ENCODE measurements around the gene CD300LD. TPM values are rescaled to one million over a fixed set of nuclear protein-coding genes. Genes with fewer than 3 reads are reported as not detected.
"Not testable (repeated sequence)": the region's sequence is repeated elsewhere in the genome, so short reads cannot be mapped to it uniquely, and the experiment has no call there.

Gene CD300LD
- total RNA-seq, 4 donors from 2014 or later: not detected

GRCh38 chr17:74578979-74579378 is 13.1 kb downstream of the CD300LD start:
- WGBS: 86% methylated on average over 9 of the region's 9 CpGs
- TF ChIP-seq POLR2AphosphoS5 (IDR thresholded peaks at IDR 0.05): no peak
- no peak for TF ChIP-seq POLR2A (IDR thresholded peaks at IDR 0.05)
- TF ChIP-seq EP300 (IDR thresholded peaks at IDR 0.05): no peak
- no peak for TF ChIP-seq CTCF (IDR thresholded peaks at IDR 0.05)
- DNase-seq (ENCODE audit: low spot score in 2 of 2): no peak
- Histone ChIP-seq H3K27ac (no peak overlapping the region), H3K4me3 (no peak overlapping the region), H3K4me1 (peaks cover 2% of the 10 kb centered on the region), H3K27me3 (peaks cover 18% of the 10 kb centered on the region), H3K36me3 (no peaks in the 10 kb centered on the region), H3K9me3 (no peaks in the 10 kb centered on the region)

GRCh38 chr17:74574489-74575142 is 17.5 kb downstream of the CD300LD start:
- DNase-seq (ENCODE audit: low spot score in 2 of 2): no peak
- Histone ChIP-seq H3K4me3 (no peak overlapping the region), H3K9me3 (no peaks in the 10 kb centered on the region), H3K27ac (no peak overlapping the region), H3K36me3 (no peaks in the 10 kb centered on the region), H3K27me3 (peaks cover 18% of the 10 kb centered on the region), H3K4me1 (peaks cover 6% of the 10 kb centered on the region)
- 59% methylated on average over 5 of the region's 5 CpGs for WGBS
- TF ChIP-seq POLR2AphosphoS5 (IDR thresholded peaks at IDR 0.05): no peak
- no peak for TF ChIP-seq CTCF (IDR thresholded peaks at IDR 0.05)

- H3K36me3 ChIP-seq; DNase-seq (ENCODE audit: low spot score in 2 of 2); H3K9me3 ChIP-seq; H3K4me3 ChIP-seq; H3K27ac ChIP-seq: not testable (repeated sequence)
- H3K4me1 ChIP-seq: peaks cover 11% of the 10 kb centered on the region
- peaks cover 11% of the 10 kb centered on the region for H3K27me3 ChIP-seq
Observed at GRCh38 chr17:74573635-74574034, 18.4 kb downstream of the CD300LD start.

GRCh38 chr17:74573169-74573568 is 18.9 kb downstream of the CD300LD start:
- H3K4me3 ChIP-seq: no peak overlapping the region
- no peaks in the 10 kb centered on the region for H3K9me3 ChIP-seq
- H3K36me3 ChIP-seq: no peaks in the 10 kb centered on the region
- DNase-seq (ENCODE audit: low spot score in 2 of 2): no peak
- H3K4me1 ChIP-seq: peaks cover 11% of the 10 kb centered on the region
- H3K27ac ChIP-seq: no peak overlapping the region
- peaks cover 7% of the 10 kb centered on the region for H3K27me3 ChIP-seq
- 75% methylated on average over 3 of the region's 3 CpGs for WGBS
- no peak for TF ChIP-seq POLR2AphosphoS5 (IDR thresholded peaks at IDR 0.05)
- no peak for TF ChIP-seq CTCF (IDR thresholded peaks at IDR 0.05)
- TF ChIP-seq POLR2A (IDR thresholded peaks at IDR 0.05): no peak
- TF ChIP-seq EP300 (IDR thresholded peaks at IDR 0.05): no peak

- H3K4me1 ChIP-seq: peaks cover 11% of the 10 kb centered on the region
- H3K9me3 ChIP-seq: no peaks in the 10 kb centered on the region
- H3K36me3 ChIP-seq: no peaks in the 10 kb centered on the region
- 84% methylated on average over 4 of the region's 4 CpGs for WGBS
- DNase-seq (ENCODE audit: low spot score in 2 of 2): no peak
- H3K27me3 ChIP-seq: peaks cover 7% of the 10 kb centered on the region
- no peak overlapping the region for H3K4me3 ChIP-seq
- H3K27ac ChIP-seq: no peak overlapping the region
- TF ChIP-seq POLR2A (IDR thresholded peaks at IDR 0.05): no peak
- TF ChIP-seq POLR2AphosphoS5 (IDR thresholded peaks at IDR 0.05): no peak
- TF ChIP-seq CTCF (IDR thresholded peaks at IDR 0.05): no peak
- TF ChIP-seq EP300 (IDR thresholded peaks at IDR 0.05): no peak
Observed at GRCh38 chr17:74571621-74572270, 20.3 kb downstream of the CD300LD start.
